ENCODE measurements around the gene GIMD1. TPM values are rescaled to one million over a fixed set of nuclear protein-coding genes. Genes with fewer than 3 reads are reported as not detected.

GIMD1 gene
- total and polyA plus RNA-seq, 9 of the 15 experiments (the other 6 are each of a cell fraction or from before 2014, with no cell fraction given) = not detected

GRCh38 chr4:106362086-106362825 is 6.3 kb downstream of the GIMD1 start (continued):
- TF ChIP-seq E2F6 (IDR thresholded peaks at IDR 0.05; ENCODE audit: borderline replicate concordance in 1 of 2, extremely low read depth in 1 of 2, insufficient read depth in 1 of 2, insufficient read length in 1 of 2, low read depth in 1 of 2, low read length in 1 of 2, poor library complexity in 1 of 2, severe bottlenecking in 1 of 2) = no peak

- Histone ChIP-seq H3K9me3 (replicated peaks; ENCODE audit: control insufficient read depth, insufficient read depth, low read depth, low read length) (no peaks in the 10 kb centered on the region), H3K9ac (ENCODE audit: insufficient read depth in 1 of 2, low read depth in 2 of 2, low read length in 2 of 2) (no peak overlapping the region), H2AFZ (ENCODE audit: low read depth, low read length) (no peak overlapping the region), H3K27me3 (ENCODE audit: control insufficient read depth in 2 of 2, insufficient read depth in 2 of 2, low read length in 2 of 2) (no peaks in the 10 kb centered on the region), H3K9me1 (ENCODE audit: control insufficient read depth, insufficient read depth, low read length) (no peaks in the 10 kb centered on the region), H3K27ac (ENCODE audit: extremely low read depth, low read depth, low read length) (no peak overlapping the region), H4K20me1 (replicated peaks; ENCODE audit: control insufficient read depth, insufficient read depth, low read length) (no peaks in the 10 kb centered on the region), H3K4me2 (ENCODE audit: insufficient read depth, low read length) (no peak overlapping the region), H3K36me3 (ENCODE audit: control insufficient read depth, insufficient read depth, low read length) (no peaks in the 10 kb centered on the region), H3K4me3 (no peak overlapping the region), H3K79me2 (ENCODE audit: control insufficient read depth, insufficient read depth, low read length) (no peaks in the 10 kb centered on the region), H3K4me1 (replicated peaks in 1 of 2; ENCODE audit: control insufficient read depth in 2 of 2, insufficient read depth in 2 of 2, low read length in 2 of 2) (no peaks in the 10 kb centered on the region; a peak in 1 of 5 replicates)
- no TSS peak for BruUV-seq (replicated peaks)
- in situ Hi-C loops (cut with MboI) = no loop called here
- WGBS (ENCODE audit: insufficient coverage, low coverage, missing lambda C conversion rate) = 5% methylated on average over 1 of the region's 1 CpG
- TF ChIP-seq MCM5 (IDR thresholded peaks at IDR 0.05; ENCODE audit: low read depth) (no peak), SMARCA4 (IDR thresholded peaks at IDR 0.05) (no peak), CREB1 (IDR thresholded peaks at IDR 0.05) (no peak), CREB1 (CRISPR knock-in tag; IDR thresholded peaks at IDR 0.05) (no peak), JUN (IDR thresholded peaks at IDR 0.05; ENCODE audit: borderline replicate concordance, low read depth, low read length) (no peak), JUN (CRISPR knock-in tag; IDR thresholded peaks at IDR 0.05; ENCODE audit: borderline replicate concordance) (no peak), ZNF436 (CRISPR knock-in tag; IDR thresholded peaks at IDR 0.05) (no peak), ZNF311 (CRISPR knock-in tag; IDR thresholded peaks at IDR 0.05) (no peak), TBL1XR1 (IDR thresholded peaks at IDR 0.05; ENCODE audit: low read length in 2 of 2) (no peak)
- FAIRE-seq (no peak), ATAC-seq (no peak), DNase-seq (ENCODE audit: extremely low read depth in 1 of 4, low spot score in 3 of 4) (no peak)
- POLR2A ChIA-PET = no interaction called here
- CTCF ChIA-PET (ENCODE audit: low intra/inter-chr PET ratio) = interaction anchor here (0.6 kb wide), 1 partner anchor 16 kb away, joined by 4 read pairs; no protein-coding TSS in a partner anchor
- intact Hi-C loops (cut with micrococcal nuclease) = no loop called here
These were observed 9.7 kb downstream of the GIMD1 start for GRCh38 chr4:106358899-106359298.

All from K562 (cell line).